ENCODE measurements around the gene TMEM179B.
A peak's percentile ranks its signal among the peaks of the same experiment; 100 is the strongest.
"Not testable (repeated sequence)": the region's sequence is repeated elsewhere in the genome, so short reads cannot be mapped to it uniquely, and the experiment has no call there.

TMEM179B gene

GRCh38 chr11:62791501-62792201, 4.4 kb downstream of the TMEM179B start, which contains the start of gene TMEM223:
Gene TMEM223 (minus strand): TSS chr11:62792006. CDS start chr11:62791994, 12 bp downstream.
- DNase-seq = peak; percentile 89 to 90

- DNase-seq = peak in 1 of 2 donors; percentile 15
These were observed 5.0 kb downstream of the TMEM179B start for GRCh38 chr11:62792202-62792575.

- DNase-seq = no peak
These were observed 7.1 kb downstream of the TMEM179B start for GRCh38 chr11:62794201-62794775.

DNA sequence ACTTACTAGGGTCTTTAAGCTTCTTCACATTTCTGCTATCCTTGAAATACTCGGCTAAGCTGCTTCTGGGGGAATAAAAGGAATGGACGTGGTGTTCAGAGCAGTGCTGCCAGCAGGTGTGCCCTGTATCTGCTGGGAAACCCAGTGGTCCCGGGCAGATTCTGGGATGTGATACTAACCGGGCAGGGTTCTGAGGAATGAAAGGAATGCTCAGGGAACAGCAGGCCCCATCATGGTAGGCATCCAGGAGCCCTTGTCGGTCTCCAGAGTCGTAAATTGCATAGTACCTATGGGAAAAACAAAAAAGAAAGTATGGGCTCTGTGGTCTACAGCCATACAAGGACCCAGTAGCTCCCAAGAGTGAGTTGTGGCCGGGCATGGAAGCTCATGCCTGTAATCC, 9.1 kb downstream of the TMEM179B start:
- no peak for DNase-seq

GRCh38 chr11:62799486-62799885, 12.3 kb downstream of the TMEM179B start:
- no peak for DNase-seq

- no peak for DNase-seq
These were observed 13.9 kb downstream of the TMEM179B start for GRCh38 chr11:62801071-62801470.

DNA sequence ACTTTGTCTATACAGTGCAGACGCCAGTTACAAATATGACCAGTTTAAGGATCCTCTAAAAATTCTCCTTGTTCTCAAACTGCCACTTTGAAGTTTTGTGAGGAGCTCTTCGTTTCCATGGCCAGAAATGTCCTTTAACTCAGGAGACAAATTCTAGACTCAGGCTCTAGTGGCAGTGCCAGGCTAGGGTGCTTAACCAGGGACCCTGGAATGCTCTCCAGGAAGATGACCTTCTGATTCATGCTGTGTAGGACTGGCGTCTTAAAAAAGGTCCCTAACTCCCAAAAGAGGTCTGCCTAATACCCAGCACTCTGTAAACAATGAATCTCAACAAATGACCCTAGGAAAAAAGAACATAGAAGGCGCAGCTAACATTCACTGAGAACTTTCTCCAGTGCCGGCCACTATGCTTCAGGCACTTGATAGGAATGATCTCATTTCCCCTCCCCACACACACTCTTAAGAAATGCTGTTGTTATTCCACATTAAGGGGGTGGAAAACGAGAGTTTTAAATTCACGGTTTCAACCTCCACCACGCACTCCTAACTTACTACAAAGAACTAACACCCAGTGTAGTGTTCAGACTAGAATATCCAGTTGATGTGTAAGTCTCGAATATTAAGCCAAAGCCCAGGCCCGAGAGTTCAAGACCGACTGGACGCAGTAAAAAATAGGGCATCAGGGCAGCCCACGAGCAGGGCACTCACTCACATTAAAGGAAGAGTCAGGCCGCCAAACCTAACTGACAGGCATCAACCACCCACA, 17.3 kb downstream of the TMEM179B start:
- DNase-seq = no peak

DNA sequence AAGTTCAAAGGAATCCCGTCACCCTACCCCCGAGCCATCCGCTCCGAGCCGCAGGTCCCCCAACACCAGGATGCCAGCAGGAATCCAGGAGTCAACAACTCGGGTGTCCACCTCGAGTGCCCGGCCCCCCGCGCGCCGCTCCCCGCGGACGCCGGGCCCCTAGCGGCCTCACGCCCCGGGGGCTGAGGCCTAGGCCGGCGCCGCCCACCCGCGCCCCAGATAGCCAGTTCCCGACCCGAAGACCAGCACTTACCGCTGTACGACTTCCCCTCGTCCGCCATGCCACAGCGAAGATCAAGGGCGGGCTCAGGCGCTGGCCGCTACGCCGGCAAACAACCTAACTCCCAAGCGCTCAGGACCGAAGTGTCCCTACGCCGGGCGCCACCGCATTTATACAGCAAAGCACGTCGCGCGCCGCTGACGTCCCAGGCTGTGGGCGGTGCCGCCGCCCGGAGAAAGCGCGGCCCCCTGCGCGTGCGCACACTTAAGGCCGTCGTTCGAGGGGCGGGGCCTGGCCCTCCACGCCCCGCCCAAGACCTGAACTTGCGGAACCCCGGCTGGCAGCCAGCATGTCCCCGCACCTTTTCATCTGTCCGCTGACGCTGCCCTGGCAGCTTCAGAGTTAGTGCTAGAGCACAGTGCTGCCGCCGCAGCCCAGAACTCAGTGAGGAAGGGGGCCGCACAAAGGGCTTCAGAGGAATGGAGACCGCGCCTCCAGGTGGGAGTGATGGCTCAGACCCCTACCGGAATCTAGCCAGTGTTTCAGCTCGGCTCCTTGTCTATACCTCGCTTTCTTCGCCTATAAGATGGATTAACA, 18.1 kb downstream of the TMEM179B start, which contains the start of gene NXF1:
TSS of gene NXF1 (minus strand) at position 365 of the 817 bp plus-strand sequence. CDS start at position 281, 84 bp downstream.
- peak; percentile 95 to 97 for DNase-seq

- peak; percentile 35 to 37 for DNase-seq
These were observed 18.8 kb downstream of the TMEM179B start for GRCh38 chr11:62805961-62806441.

DNA sequence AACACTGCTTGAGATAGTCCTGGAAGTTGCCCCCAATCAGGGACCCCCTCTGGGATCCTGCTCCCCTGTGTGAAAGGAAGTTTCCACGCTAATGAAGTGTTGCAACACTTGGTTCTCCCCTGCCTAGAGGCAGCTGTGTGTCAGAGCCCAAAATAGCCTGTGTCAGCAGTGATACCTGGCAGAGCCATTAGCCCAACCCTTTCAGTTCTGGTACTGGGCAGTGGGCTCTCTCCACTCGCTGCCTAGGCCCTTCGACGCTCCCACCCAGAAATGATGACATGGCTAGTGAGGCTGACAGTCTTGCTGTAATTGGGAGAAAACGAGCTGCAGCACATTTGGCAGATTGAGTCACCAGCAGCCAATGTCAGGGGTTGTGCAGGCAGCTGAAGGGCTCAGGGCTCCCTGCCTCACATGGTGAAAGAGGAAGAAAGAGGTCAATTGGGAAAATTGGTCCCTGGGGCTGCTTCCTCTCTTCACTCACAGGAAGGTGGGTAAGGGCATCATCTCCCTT, 19.5 kb downstream of the TMEM179B start:
- peak in 1 of 2 donors; percentile 69 for DNase-seq

DNA sequence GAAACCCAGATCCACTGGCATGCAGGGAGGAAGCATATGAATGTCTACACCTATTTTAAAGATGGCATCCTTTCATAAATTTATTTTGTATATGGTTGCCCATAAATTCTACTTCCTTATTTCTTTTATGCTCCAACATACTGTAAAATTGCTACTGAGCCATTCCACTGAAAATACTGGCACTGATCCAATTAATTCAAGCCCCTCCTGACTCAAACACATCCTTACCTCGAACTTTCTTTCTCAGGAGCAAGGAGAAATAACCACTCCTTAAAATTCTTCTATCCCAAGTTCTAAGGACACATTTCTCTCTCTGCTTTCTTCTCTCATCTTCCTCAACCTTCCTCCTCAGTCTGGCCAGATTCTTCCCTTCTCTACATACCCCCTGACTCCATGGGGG, 23.5 kb downstream of the TMEM179B start:
- no peak for DNase-seq

GRCh38 chr11:62811659-62812058, 24.5 kb downstream of the TMEM179B start:
- DNase-seq = no peak

DNA sequence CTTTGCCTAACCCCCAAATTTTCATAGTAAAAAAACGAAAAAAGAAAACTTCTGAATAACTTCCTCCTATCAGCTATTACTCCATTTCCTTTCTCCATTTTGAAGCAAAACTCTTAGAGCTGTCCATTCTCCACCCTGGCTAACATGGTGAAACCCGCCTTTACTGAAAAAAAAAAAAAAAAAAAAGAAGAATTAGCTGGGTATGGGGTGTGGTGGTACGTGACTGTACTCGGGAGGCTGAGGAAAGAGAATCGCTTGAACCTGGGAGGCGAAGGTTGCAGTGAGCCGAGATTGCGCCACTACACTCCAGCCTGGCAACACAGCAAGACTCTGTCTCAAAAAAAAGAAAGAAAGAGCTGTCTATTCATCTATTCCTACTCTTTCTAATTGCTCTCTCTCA, 29.4 kb downstream of the TMEM179B start:
- peak in 1 of 2 donors; percentile 62 for DNase-seq

DNA sequence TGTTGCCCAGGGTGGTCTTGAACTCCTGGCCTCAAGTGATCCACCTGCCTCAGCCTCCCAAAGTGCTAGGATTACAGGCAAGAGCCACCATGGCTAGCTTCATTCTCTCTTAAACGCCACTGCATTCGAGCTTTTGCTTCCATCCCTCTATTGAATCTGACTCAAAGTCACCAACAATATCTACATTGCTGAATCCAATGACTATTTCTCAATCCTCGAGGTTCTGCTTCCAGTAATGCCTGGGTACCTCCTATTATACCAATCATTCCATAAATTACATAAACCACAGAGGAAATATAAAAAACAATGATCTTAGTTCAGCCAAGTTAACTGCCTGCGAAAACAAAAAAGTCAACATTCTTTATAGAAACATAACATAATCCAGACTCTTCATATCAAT, 29.9 kb downstream of the TMEM179B start:
- DNase-seq = no peak

DNA sequence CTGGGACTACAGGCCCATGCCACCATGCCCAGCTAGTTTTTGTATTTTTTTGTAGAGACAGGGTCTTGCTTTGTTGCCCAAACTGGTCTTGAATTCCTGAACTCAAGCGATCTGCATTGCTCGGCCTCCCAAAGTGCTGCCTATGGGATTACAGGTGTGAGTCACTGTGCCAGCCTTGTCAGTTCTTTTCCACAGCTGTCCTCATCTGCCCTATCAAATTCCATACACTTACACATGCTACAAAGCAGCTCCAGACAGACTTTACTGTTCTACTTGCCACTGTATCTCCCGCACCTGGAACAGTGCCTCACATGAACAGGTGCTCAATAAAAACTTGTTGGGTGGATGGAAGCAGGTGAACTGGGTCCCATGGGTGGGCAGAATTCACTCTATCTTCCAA, 36.5 kb downstream of the TMEM179B start:
- DNase-seq = no peak

- not testable (repeated sequence) for DNase-seq
These were observed 40.9 kb downstream of the TMEM179B start for GRCh38 chr11:62828130-62828529.

GRCh38 chr11:62830904-62831519, 43.8 kb downstream of the TMEM179B start:
- DNase-seq = peak in 1 of 2 donors; percentile 23

GRCh38 chr11:62831520-62832335, 44.5 kb downstream of the TMEM179B start, which contains the start of gene STX5:
Gene STX5 (minus strand): TSS chr11:62832051. CDS start chr11:62831243, 808 bp downstream.
- DNase-seq = peak; percentile 98 to 99

- no peak for DNase-seq
These were observed 45.4 kb downstream of the TMEM179B start, which contains the start of gene TEX54 for GRCh38 chr11:62832336-62833234. Gene TEX54 (minus strand): TSS chr11:62832841.

DNA sequence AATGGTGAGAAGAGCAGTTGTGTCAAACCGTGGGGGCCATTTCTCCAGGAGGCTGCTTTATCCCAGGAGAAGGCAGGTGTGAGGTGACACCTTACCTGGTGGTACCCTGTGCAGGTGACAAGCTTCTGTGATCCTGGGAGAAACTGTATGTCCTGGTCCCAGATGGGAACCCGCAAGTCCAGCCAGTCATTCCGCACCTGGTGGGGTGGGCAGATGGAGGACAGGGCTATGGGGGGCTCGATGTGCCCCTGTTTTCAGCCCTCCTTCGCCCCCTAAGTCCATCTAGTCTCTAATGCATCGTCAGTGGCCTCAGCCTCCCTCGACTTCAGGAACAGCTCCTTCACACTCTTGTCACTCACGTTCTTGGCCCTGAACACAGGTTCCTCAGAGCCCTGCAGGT, 48.1 kb downstream of the TMEM179B start:
- DNase-seq = no peak

Data from CD4-positive, alpha-beta T cell treated with Interleukin-1 beta for 1 hour (primary cell).